PC-3 (cell line): ENCODE measurements around the gene RRBP1.

Source experiments
- CTCF ChIP-seq: fragments of 300-600 bp; sonication (generic); conservative IDR thresholded peaks from 2 replicates; pipeline ENCODE4 v1.5.1; 2017; ENCODE audit warnings: antibody characterized with exemption, low read depth, mild to moderate bottlenecking, low read length
- EZH2 ChIP-seq: fragments of 300-600 bp; sonication (generic); IDR thresholded peaks from one replicate; pipeline ENCODE4 v1.6.1; 2017; ENCODE audit warnings: antibody characterized with exemption, mild to moderate bottlenecking, low read length; ENCODE audit not compliant: unreplicated experiment
- EZH2phosphoT487 ChIP-seq: fragments of 300-600 bp; sonication (generic); IDR thresholded peaks from 2 replicates; pipeline ENCODE4 v1.6.1; 2018; ENCODE audit warnings: mild to moderate bottlenecking, antibody characterized with exemption, low read length, borderline replicate concordance

DNA sequence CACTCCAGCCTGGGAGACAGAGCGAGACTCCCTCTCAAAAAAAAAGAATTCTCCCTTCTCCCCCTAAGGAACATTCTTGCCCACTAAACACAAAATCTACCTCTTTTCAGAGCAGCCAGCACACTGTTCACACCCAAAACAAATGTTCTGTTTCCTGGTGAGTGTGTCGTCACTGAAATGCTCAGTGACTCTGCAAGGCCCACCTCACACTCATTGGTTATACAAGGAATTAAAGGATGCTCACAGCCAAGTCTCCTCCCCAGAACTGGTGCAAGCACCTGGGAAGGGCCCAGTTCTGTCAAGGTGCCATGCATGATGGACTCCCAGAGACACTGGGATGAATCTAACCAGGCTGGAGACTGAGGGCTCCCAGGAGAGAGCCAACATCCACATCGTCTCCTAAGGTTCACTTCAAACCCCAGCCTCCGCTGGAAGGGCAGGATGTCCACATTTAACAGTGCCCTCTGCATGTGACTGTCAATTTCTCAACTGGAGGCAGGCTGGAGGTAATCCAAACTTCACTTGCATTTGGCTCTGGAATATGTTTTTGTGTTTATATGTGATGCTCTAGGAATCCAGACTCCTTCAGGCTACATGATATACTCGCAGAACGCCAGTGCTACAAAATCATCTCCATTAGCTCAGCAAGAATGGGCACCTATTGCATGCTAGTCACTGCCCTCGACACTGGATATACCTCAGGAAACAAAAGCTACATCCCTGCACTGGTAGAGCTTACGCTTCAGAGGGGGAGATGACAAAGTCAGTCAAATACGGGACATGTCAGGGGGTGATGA, 7.1 kb downstream of the RRBP1 start:
- TF ChIP-seq CTCF (no peak), EZH2phosphoT487 (no peak), EZH2 (no peak)
